Hematopoietic multipotent progenitor cell treated with erythropoietin and hydrocortisone succinate and interleukin-3 and kit ligand, for 15 days (in vitro differentiated cells): Measurements from ENCODE around the gene CACNB4.

Source experiments
- DNase-seq: peaks from one replicate; pipeline ENCODE4 v3.0.0-alpha.2; 2015; ENCODE audit warnings: low spot score

Gene CACNB4

GRCh38 chr2:152088006-152088405 is 10.8 kb downstream of the CACNB4 start:
- DNase-seq: no peak

- no peak for DNase-seq
Measured at GRCh38 chr2:152086231-152086630, 12.6 kb downstream of the CACNB4 start.

GRCh38 chr2:152084076-152084475 is 14.8 kb downstream of the CACNB4 start:
- no peak for DNase-seq

GRCh38 chr2:152083202-152083875 is 15.5 kb downstream of the CACNB4 start:
- no peak for DNase-seq

- DNase-seq: no peak
Measured at GRCh38 chr2:152078662-152079061, 20.2 kb downstream of the CACNB4 start.

GRCh38 chr2:152078023-152078422 is 20.8 kb downstream of the CACNB4 start:
- no peak for DNase-seq

GRCh38 chr2:152075461-152076050 is 23.3 kb downstream of the CACNB4 start:
- DNase-seq: no peak

GRCh38 chr2:152072011-152072410 is 26.8 kb downstream of the CACNB4 start:
- DNase-seq: no peak

- no peak for DNase-seq
Measured at GRCh38 chr2:152071518-152071917, 27.3 kb downstream of the CACNB4 start.

GRCh38 chr2:152071092-152071491 is 27.8 kb downstream of the CACNB4 start:
- DNase-seq: no peak

- no peak for DNase-seq
Measured at GRCh38 chr2:152068226-152068625, 30.6 kb downstream of the CACNB4 start.

GRCh38 chr2:152067823-152068222 is 31.0 kb downstream of the CACNB4 start:
- DNase-seq: no peak

- no peak for DNase-seq
Measured at GRCh38 chr2:152065945-152066344, 32.9 kb downstream of the CACNB4 start.

GRCh38 chr2:152064001-152064400 is 34.8 kb downstream of the CACNB4 start:
- no peak for DNase-seq

- DNase-seq: no peak
Measured at GRCh38 chr2:152063325-152063924, 35.4 kb downstream of the CACNB4 start.

- DNase-seq: no peak
Measured at GRCh38 chr2:152062125-152063091, 36.4 kb downstream of the CACNB4 start.

- no peak for DNase-seq
Measured at GRCh38 chr2:152061383-152061782, 37.5 kb downstream of the CACNB4 start.

- DNase-seq: no peak
Measured at GRCh38 chr2:152058655-152059054, 40.2 kb downstream of the CACNB4 start.

GRCh38 chr2:152056418-152056817 is 42.4 kb downstream of the CACNB4 start:
- no peak for DNase-seq

GRCh38 chr2:152055366-152056108 is 43.3 kb downstream of the CACNB4 start:
- DNase-seq: no peak

GRCh38 chr2:152054593-152054992 is 44.3 kb downstream of the CACNB4 start:
- DNase-seq: no peak

GRCh38 chr2:152051436-152051835 is 47.4 kb downstream of the CACNB4 start:
- DNase-seq: no peak
